ENCODE data around the gene EPHA8.

DNA sequence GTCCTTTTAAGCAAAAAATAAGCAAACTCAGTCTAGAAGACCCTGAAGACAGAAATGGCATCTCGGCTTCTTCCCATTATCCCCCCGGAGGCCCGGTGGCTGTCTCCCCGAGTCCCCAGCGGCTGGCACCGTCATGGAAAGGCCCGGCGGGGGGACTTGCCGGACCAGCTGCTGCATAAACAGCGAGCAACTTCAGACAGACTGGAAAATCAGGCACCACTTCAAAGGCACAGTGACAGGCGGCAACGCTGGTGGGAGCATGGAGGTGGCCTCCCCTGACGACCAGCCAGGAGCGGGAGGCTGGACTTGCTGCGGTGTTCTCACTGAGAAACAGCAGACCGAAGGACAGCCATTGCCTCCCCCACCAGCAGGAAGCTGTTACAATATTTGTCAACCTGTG, 54.8 kb downstream of the EPHA8 start:
- TF ChIP-seq MEF2A (IDR thresholded peaks at IDR 0.05; ENCODE audit: control insufficient read depth, low read depth, low read length) (no peak), ATF3 (IDR thresholded peaks at IDR 0.05) (no peak), ATF3 (CRISPR knock-in tag; conservative IDR thresholded peaks at IDR 0.05) (no peak), RBM25 (IDR thresholded peaks at IDR 0.05; ENCODE audit: low read depth, low read length, severe bottlenecking) (no peak), CHD2 (IDR thresholded peaks at IDR 0.05; ENCODE audit: low read depth, low read length) (no peak), NONO (IDR thresholded peaks at IDR 0.05; ENCODE audit: low read depth in 2 of 2, low read length in 1 of 2) (no peak)
- TF ChIP-seq, protein P1, sequence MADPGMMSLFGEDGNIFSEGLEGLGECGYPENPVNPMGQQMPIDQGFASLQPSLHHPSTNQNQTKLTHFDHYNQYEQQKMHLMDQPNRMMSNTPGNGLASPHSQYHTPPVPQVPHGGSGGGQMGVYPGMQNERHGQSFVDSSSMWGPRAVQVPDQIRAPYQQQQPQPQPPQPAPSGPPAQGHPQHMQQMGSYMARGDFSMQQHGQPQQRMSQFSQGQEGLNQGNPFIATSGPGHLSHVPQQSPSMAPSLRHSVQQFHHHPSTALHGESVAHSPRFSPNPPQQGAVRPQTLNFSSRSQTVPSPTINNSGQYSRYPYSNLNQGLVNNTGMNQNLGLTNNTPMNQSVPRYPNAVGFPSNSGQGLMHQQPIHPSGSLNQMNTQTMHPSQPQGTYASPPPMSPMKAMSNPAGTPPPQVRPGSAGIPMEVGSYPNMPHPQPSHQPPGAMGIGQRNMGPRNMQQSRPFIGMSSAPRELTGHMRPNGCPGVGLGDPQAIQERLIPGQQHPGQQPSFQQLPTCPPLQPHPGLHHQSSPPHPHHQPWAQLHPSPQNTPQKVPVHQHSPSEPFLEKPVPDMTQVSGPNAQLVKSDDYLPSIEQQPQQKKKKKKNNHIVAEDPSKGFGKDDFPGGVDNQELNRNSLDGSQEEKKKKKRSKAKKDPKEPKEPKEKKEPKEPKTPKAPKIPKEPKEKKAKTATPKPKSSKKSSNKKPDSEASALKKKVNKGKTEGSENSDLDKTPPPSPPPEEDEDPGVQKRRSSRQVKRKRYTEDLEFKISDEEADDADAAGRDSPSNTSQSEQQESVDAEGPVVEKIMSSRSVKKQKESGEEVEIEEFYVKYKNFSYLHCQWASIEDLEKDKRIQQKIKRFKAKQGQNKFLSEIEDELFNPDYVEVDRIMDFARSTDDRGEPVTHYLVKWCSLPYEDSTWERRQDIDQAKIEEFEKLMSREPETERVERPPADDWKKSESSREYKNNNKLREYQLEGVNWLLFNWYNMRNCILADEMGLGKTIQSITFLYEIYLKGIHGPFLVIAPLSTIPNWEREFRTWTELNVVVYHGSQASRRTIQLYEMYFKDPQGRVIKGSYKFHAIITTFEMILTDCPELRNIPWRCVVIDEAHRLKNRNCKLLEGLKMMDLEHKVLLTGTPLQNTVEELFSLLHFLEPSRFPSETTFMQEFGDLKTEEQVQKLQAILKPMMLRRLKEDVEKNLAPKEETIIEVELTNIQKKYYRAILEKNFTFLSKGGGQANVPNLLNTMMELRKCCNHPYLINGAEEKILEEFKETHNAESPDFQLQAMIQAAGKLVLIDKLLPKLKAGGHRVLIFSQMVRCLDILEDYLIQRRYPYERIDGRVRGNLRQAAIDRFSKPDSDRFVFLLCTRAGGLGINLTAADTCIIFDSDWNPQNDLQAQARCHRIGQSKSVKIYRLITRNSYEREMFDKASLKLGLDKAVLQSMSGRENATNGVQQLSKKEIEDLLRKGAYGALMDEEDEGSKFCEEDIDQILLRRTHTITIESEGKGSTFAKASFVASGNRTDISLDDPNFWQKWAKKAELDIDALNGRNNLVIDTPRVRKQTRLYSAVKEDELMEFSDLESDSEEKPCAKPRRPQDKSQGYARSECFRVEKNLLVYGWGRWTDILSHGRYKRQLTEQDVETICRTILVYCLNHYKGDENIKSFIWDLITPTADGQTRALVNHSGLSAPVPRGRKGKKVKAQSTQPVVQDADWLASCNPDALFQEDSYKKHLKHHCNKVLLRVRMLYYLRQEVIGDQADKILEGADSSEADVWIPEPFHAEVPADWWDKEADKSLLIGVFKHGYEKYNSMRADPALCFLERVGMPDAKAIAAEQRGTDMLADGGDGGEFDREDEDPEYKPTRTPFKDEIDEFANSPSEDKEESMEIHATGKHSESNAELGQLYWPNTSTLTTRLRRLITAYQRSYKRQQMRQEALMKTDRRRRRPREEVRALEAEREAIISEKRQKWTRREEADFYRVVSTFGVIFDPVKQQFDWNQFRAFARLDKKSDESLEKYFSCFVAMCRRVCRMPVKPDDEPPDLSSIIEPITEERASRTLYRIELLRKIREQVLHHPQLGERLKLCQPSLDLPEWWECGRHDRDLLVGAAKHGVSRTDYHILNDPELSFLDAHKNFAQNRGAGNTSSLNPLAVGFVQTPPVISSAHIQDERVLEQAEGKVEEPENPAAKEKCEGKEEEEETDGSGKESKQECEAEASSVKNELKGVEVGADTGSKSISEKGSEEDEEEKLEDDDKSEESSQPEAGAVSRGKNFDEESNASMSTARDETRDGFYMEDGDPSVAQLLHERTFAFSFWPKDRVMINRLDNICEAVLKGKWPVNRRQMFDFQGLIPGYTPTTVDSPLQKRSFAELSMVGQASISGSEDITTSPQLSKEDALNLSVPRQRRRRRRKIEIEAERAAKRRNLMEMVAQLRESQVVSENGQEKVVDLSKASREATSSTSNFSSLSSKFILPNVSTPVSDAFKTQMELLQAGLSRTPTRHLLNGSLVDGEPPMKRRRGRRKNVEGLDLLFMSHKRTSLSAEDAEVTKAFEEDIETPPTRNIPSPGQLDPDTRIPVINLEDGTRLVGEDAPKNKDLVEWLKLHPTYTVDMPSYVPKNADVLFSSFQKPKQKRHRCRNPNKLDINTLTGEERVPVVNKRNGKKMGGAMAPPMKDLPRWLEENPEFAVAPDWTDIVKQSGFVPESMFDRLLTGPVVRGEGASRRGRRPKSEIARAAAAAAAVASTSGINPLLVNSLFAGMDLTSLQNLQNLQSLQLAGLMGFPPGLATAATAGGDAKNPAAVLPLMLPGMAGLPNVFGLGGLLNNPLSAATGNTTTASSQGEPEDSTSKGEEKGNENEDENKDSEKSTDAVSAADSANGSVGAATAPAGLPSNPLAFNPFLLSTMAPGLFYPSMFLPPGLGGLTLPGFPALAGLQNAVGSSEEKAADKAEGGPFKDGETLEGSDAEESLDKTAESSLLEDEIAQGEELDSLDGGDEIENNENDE (IDR thresholded peaks at IDR 0.05; ENCODE audit: low read depth, low read length): no peak

Data from K562 (cell line).